GM19351 (cell line): ENCODE measurements around the gene VAPA.
A peak's percentile ranks its signal among the peaks of the same experiment; 100 is the strongest.

Experiments used
- ATAC-seq: cut with Tn5 transposase; IDR thresholded peaks from one replicate; pipeline ENCODE4 v1.9.1; 2021; ENCODE audit warnings: mild to moderate bottlenecking, moderate library complexity; ENCODE audit not compliant: unreplicated experiment

The VAPA gene

GRCh38 chr18:9913151-9913525 is 678 bp upstream of the VAPA start:
- ATAC-seq = no peak

- no peak for ATAC-seq
These were observed 443 bp downstream of the VAPA start for GRCh38 chr18:9914334-9914583.

- peak; percentile 33 for ATAC-seq
These were observed 921 bp downstream of the VAPA start for GRCh38 chr18:9914584-9915290.

GRCh38 chr18:9915291-9916076 is 1.7 kb downstream of the VAPA start:
- no peak for ATAC-seq

- no peak for ATAC-seq
These were observed 2.3 kb downstream of the VAPA start for GRCh38 chr18:9916077-9916639.

- ATAC-seq = no peak
These were observed 3.0 kb downstream of the VAPA start for GRCh38 chr18:9916808-9917207.

GRCh38 chr18:9918016-9918680 is 4.3 kb downstream of the VAPA start:
- ATAC-seq = no peak

- ATAC-seq = no peak
These were observed 5.9 kb downstream of the VAPA start for GRCh38 chr18:9919564-9920232.

GRCh38 chr18:9922592-9923311 is 8.9 kb downstream of the VAPA start:
- no peak for ATAC-seq

- no peak for ATAC-seq
These were observed 10.6 kb downstream of the VAPA start for GRCh38 chr18:9924371-9924943.

- ATAC-seq = no peak
These were observed 11.6 kb downstream of the VAPA start for GRCh38 chr18:9925369-9925768.

GRCh38 chr18:9925795-9926194 is 12.0 kb downstream of the VAPA start:
- no peak for ATAC-seq

GRCh38 chr18:9926223-9926894 is 12.5 kb downstream of the VAPA start:
- ATAC-seq = peak; percentile 40

GRCh38 chr18:9926977-9927376 is 13.2 kb downstream of the VAPA start:
- ATAC-seq = no peak

GRCh38 chr18:9927392-9928063 is 13.7 kb downstream of the VAPA start:
- ATAC-seq = no peak

GRCh38 chr18:9928646-9929259 is 14.9 kb downstream of the VAPA start:
- ATAC-seq = no peak

- no peak for ATAC-seq
These were observed 16.6 kb downstream of the VAPA start for GRCh38 chr18:9930299-9930884.

- ATAC-seq = no peak
These were observed 17.3 kb downstream of the VAPA start for GRCh38 chr18:9931146-9931545.
